Measurements from ENCODE around the gene SLC24A4.

DNA sequence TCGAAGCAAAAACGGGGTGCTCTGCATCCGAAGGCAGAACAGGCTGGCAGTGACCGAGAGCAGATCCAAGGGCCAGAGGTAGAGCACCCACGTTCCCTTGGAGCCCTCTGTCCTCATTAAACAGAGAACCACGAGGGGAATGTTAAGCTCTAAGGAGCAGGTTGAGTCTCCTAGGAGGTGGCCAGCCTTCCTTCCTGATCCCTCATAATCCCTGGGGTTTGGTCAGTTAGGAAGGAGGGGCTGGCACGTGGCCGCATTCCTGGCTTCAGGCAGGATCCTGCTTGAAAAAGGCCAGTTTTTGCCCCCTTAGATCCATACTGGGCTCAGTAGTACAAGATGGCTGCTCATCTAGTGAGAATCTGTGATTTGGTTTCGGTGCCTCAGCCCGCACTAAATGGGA is 57.2 kb downstream of the SLC24A4 start:
- TF ChIP-seq, protein P1, sequence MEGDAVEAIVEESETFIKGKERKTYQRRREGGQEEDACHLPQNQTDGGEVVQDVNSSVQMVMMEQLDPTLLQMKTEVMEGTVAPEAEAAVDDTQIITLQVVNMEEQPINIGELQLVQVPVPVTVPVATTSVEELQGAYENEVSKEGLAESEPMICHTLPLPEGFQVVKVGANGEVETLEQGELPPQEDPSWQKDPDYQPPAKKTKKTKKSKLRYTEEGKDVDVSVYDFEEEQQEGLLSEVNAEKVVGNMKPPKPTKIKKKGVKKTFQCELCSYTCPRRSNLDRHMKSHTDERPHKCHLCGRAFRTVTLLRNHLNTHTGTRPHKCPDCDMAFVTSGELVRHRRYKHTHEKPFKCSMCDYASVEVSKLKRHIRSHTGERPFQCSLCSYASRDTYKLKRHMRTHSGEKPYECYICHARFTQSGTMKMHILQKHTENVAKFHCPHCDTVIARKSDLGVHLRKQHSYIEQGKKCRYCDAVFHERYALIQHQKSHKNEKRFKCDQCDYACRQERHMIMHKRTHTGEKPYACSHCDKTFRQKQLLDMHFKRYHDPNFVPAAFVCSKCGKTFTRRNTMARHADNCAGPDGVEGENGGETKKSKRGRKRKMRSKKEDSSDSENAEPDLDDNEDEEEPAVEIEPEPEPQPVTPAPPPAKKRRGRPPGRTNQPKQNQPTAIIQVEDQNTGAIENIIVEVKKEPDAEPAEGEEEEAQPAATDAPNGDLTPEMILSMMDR (optimal IDR thresholded peaks at IDR 0.05 in 1 of 3, IDR thresholded peaks at IDR 0.05 in 1 of 3, conservative IDR thresholded peaks at IDR 0.05 in 1 of 3; ENCODE audit: extremely low read depth in 1 of 3, insufficient read depth in 2 of 3, low read length in 3 of 3) = no peak
- TF ChIP-seq EZH2 (IDR thresholded peaks at IDR 0.05; ENCODE audit: low read length) = no peak
